ENCODE data around the gene VSNL1. TPM values are rescaled to one million over a fixed set of nuclear protein-coding genes. Genes with fewer than 3 reads are reported as not detected.

Gene VSNL1
- total and polyA plus RNA-seq, 11 donors, result 2.6 to 26.3 (median 19.3) TPM

DNA sequence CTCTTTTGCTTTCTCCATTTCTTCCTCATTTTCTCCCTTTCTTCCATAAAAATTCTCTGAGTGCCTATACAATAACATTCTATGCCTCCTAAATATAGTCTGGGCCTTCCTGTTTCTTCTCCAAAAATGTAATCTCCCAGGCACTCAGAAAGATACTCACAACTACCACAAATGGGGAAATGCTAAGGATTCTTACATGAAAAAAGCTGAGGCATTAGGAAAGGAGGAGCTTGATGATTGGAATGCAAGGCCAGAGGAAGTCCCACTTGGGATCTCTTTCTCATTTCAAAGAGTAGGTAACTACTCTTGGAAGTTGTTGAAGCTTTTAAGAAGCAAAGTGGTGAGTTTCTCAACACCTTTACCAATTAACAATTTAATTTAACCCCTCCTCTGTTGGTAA lies 3.4 kb downstream of the VSNL1 start:
- DNase-seq, result no peak
- H3K4me1 ChIP-seq, result peaks cover 0 to 9% (median 0%) of the 10 kb centered on the region in 12 donors
- no peaks in the 10 kb centered on the region for H3K36me3 ChIP-seq
- no peak for ATAC-seq
- TF ChIP-seq CTCF (IDR thresholded peaks at IDR 0.05), result no peak
- intact Hi-C loops (cut with DNase I), result loop anchor here in 4 of 10 donors (5.0 to 10.0 kb wide), 3 partner anchors 101 to 118 kb away; no protein-coding TSS in a partner anchor
- peaks cover 0 to 49% (median 24%) of the 10 kb centered on the region in 9 donors for H3K27me3 ChIP-seq
- H3K9me3 ChIP-seq, result no peaks in the 10 kb centered on the region
- H3K4me3 ChIP-seq, result no peak overlapping the region
- no peak overlapping the region for H3K27ac ChIP-seq

GRCh38 chr2:17544256-17544655 lies 3.8 kb downstream of the VSNL1 start:
- Histone ChIP-seq H3K4me3 (no peak overlapping the region), H3K36me3 (no peaks in the 10 kb centered on the region), H3K27me3 (peaks cover 0 to 47% (median 23%) of the 10 kb centered on the region in 9 donors), H3K9me3 (no peaks in the 10 kb centered on the region), H3K4me1 (peaks cover 0 to 9% (median 0%) of the 10 kb centered on the region in 12 donors), H3K27ac (no peak overlapping the region)
- 83 to 91% (median 88%) methylated on average over 3 of the region's 3 CpGs for WGBS, 4 donors
- no peak for DNase-seq
- no peak for ATAC-seq
- intact Hi-C loops (cut with DNase I), result loop anchor here in 4 of 10 donors (5.0 to 10.0 kb wide), 3 partner anchors 101 to 118 kb away; no protein-coding TSS in a partner anchor
- no peak for TF ChIP-seq POLR2A (IDR thresholded peaks at IDR 0.05)
- TF ChIP-seq CTCF (IDR thresholded peaks at IDR 0.05), result no peak

GRCh38 chr2:17545680-17546613 lies 5.5 kb downstream of the VSNL1 start:
- 61 to 71% (median 65%) methylated on average over 5 of the region's 5 CpGs for WGBS, 4 donors
- no peaks in the 10 kb centered on the region for H3K36me3 ChIP-seq
- no peak overlapping the region for H3K27ac ChIP-seq
- H3K27me3 ChIP-seq, result peaks cover 0 to 33% (median 9%) of the 10 kb centered on the region in 9 donors
- no peak overlapping the region for H3K4me3 ChIP-seq
- H3K4me1 ChIP-seq, result peaks cover 0 to 9% (median 0%) of the 10 kb centered on the region in 12 donors
- no peak for DNase-seq
- intact Hi-C loops (cut with DNase I), result loop anchor here in 1 of 10 donors (10.0 kb wide), 1 partner anchor 99 kb away; no protein-coding TSS in a partner anchor
- TF ChIP-seq CTCF (IDR thresholded peaks at IDR 0.05) (no peak), POLR2A (IDR thresholded peaks at IDR 0.05) (no peak)
- no peaks in the 10 kb centered on the region for H3K9me3 ChIP-seq
- no peak for ATAC-seq

- TF ChIP-seq POLR2A (IDR thresholded peaks at IDR 0.05), result no peak
- no peak for TF ChIP-seq CTCF (IDR thresholded peaks at IDR 0.05)
- H3K27ac ChIP-seq, result no peak overlapping the region
- ATAC-seq (no peak), DNase-seq (no peak)
- H3K4me1 ChIP-seq, result peaks cover 0 to 3% (median 0%) of the 10 kb centered on the region in 12 donors
- intact Hi-C loops (cut with DNase I), result loop anchor here in 1 of 10 donors (10.0 kb wide), 1 partner anchor 98 kb away; no protein-coding TSS in a partner anchor
- 84 to 88% (median 86%) methylated on average over 2 of the region's 2 CpGs for WGBS, 4 donors
- no peak overlapping the region for H3K4me3 ChIP-seq
- no peaks in the 10 kb centered on the region for H3K36me3 ChIP-seq
- H3K27me3 ChIP-seq, result peaks cover 0 to 22% (median 0%) of the 10 kb centered on the region in 9 donors
- no peaks in the 10 kb centered on the region for H3K9me3 ChIP-seq
These were observed 6.7 kb downstream of the VSNL1 start for GRCh38 chr2:17547237-17547636.
